Calu3 (cell line): ENCODE results near the gene MUC20. TPM values are rescaled to one million over a fixed set of nuclear protein-coding genes. Genes with fewer than 3 reads are reported as not detected.
"Not testable (repeated sequence)": the region's sequence is repeated elsewhere in the genome, so short reads cannot be mapped to it uniquely, and the experiment has no call there.

ENCODE experiments used
- BruUV-seq: library from RNA; stranded (reverse); fragments of 400-500 nt; replicated peaks from 2 replicates; lab custom pipeline; 2021; lab: Mats Ljungman, UMichigan
- CTCF ChIA-PET: fragments of 300-600 bp; sonication (Branson Sonifier 250); formaldehyde crosslinking; loops from one replicate; lab custom pipeline; 2022; ENCODE audit warnings: antibody characterized with exemption; lab: Charles Lee
- DNase-seq: peaks from one replicate; pipeline ENCODE4 v3.0.0; 2022
- H3K27ac Mint-ChIP-seq: one replicate; pipeline ENCODE4 v1.8.0; 2022; ENCODE audit warnings: mixed read lengths; ENCODE audit not compliant: unreplicated experiment
- H3K27me3 Mint-ChIP-seq: one replicate; pipeline ENCODE4 v1.8.0; 2022; ENCODE audit warnings: mixed read lengths; ENCODE audit not compliant: unreplicated experiment
- H3K36me3 Mint-ChIP-seq: one replicate; pipeline ENCODE4 v1.8.0; 2022; ENCODE audit warnings: mild to moderate bottlenecking, moderate library complexity, mixed read lengths; ENCODE audit not compliant: insufficient read depth, unreplicated experiment
- H3K4me1 Mint-ChIP-seq: one replicate; pipeline ENCODE4 v1.8.0; 2022; ENCODE audit warnings: mild to moderate bottlenecking, low read depth, mixed read lengths; ENCODE audit not compliant: unreplicated experiment
- H3K4me3 Mint-ChIP-seq: one replicate; pipeline ENCODE4 v1.8.0; 2022; ENCODE audit warnings: mild to moderate bottlenecking, low read depth, moderate library complexity, mixed read lengths; ENCODE audit not compliant: unreplicated experiment
- H3K9me3 Mint-ChIP-seq: one replicate; pipeline ENCODE4 v1.8.0; 2022; ENCODE audit warnings: low read depth, mixed read lengths; ENCODE audit not compliant: unreplicated experiment
- intact Hi-C: fragments of 100-400 bp; cut with micrococcal nuclease; formaldehyde crosslinking; loops from one replicate; pipeline ENCODE4 v1.10.0; 2022; ENCODE audit not compliant: unreplicated experiment
- total RNA-seq: library from RNA; stranded (reverse); gene quantifications from 2 replicates; pipeline ENCODE4 v1.2.3, GENCODE V29; 2022
- TF ChIP-seq, protein P1 (sequence below): fragments of 200-600 bp; IDR thresholded peaks from one replicate; pipeline ENCODE4 v1.8.0; 2022; ENCODE audit warnings: antibody characterized with exemption; ENCODE audit not compliant: unreplicated experiment

MUC20 gene
- total RNA-seq, 1 experiment from 2014 or later, result 83.1 TPM

DNA sequence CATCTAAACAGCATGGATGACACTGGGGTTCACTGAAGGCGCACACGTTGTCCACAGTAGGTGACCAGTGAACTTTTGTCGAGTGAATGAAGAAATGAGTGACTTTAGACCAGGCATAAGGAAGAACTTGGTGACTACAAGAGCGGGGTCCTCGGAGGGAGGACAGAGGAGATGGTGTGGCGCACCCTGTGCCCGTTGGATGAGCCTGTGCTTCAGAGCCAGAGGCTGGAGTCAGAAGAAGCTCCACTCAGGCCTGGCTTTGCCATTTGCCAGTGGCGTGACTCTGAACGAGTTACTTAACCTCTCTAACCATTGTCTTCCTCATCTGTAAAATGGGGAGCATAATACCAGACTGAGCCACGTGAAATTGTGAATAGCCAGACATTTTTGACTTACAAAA, 48.8 kb downstream of the MUC20 start:
- CTCF ChIA-PET, result no interaction called here
- peaks cover 28% of the 10 kb centered on the region for H3K27me3 Mint-ChIP-seq
- no peaks in the 10 kb centered on the region for H3K36me3 Mint-ChIP-seq
- H3K9me3 Mint-ChIP-seq, result peaks cover 2% of the 10 kb centered on the region
- H3K4me3 Mint-ChIP-seq, result no peak overlapping the region
- DNase-seq, result no peak
- BruUV-seq, result no TSS peak
- intact Hi-C loops, result no loop called here
- no peaks in the 10 kb centered on the region for H3K4me1 Mint-ChIP-seq
- H3K27ac Mint-ChIP-seq, result no peak overlapping the region
- TF ChIP-seq, protein P1, sequence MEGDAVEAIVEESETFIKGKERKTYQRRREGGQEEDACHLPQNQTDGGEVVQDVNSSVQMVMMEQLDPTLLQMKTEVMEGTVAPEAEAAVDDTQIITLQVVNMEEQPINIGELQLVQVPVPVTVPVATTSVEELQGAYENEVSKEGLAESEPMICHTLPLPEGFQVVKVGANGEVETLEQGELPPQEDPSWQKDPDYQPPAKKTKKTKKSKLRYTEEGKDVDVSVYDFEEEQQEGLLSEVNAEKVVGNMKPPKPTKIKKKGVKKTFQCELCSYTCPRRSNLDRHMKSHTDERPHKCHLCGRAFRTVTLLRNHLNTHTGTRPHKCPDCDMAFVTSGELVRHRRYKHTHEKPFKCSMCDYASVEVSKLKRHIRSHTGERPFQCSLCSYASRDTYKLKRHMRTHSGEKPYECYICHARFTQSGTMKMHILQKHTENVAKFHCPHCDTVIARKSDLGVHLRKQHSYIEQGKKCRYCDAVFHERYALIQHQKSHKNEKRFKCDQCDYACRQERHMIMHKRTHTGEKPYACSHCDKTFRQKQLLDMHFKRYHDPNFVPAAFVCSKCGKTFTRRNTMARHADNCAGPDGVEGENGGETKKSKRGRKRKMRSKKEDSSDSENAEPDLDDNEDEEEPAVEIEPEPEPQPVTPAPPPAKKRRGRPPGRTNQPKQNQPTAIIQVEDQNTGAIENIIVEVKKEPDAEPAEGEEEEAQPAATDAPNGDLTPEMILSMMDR, result no peak

- Mint-ChIP-seq H3K4me3 (no peak overlapping the region), H3K4me1 (no peaks in the 10 kb centered on the region), H3K27ac (no peak overlapping the region), H3K36me3 (no peaks in the 10 kb centered on the region), H3K27me3 (peaks cover 25% of the 10 kb centered on the region), H3K9me3 (peaks cover 2% of the 10 kb centered on the region)
- intact Hi-C loops, result no loop called here
- no TSS peak for BruUV-seq
- CTCF ChIA-PET, result no interaction called here
- DNase-seq, result no peak
- TF ChIP-seq, protein P1, result no peak
These were observed 49.5 kb downstream of the MUC20 start for GRCh38 chr3:195770081-195770840.

- H3K9me3 Mint-ChIP-seq, CTCF ChIA-PET, H3K36me3 Mint-ChIP-seq, BruUV-seq, intact Hi-C loops, H3K27ac Mint-ChIP-seq, DNase-seq, H3K4me1 Mint-ChIP-seq, H3K4me3 Mint-ChIP-seq: not testable (repeated sequence)
- peaks cover 25% of the 10 kb centered on the region for H3K27me3 Mint-ChIP-seq
These were observed 50.3 kb downstream of the MUC20 start for GRCh38 chr3:195770841-195771645.

DNA sequence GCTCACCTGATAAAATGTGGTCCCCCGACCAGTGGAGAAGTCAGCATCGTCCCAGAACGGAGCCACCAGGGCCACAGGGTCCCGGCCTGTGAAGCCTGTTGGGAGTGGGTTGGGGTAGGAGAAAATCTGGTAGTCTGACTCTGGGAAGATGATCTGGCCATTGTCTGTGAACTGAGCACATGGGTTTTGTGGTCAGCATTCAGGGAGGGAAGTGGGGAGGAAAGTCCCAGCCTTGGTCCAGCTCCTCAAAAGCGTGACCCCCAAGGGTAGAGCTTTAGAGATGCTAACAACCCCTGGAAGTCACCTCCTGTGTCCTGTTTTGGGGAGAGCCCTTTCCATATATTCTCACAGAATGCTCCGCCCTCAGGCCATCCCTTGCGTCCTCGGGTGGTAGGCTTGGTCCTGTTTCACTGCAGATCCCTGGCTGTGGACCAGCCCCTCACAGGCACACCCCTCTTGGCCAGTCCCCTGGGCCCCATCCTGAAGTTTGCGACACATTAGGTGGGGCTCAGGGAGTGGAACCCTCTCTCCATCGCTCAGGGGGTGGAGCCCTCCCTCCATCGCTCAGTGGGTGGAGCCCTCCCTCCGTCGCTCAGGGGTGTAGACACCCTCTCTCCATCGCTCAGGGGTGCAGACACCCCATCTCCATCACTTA, 51.0 kb downstream of the MUC20 start:
- H3K27ac Mint-ChIP-seq, result no peak overlapping the region
- no TSS peak for BruUV-seq
- H3K9me3 Mint-ChIP-seq, result peaks cover 2% of the 10 kb centered on the region
- TF ChIP-seq, protein P1, result no peak
- H3K4me1 Mint-ChIP-seq, result no peaks in the 10 kb centered on the region
- no peak for DNase-seq
- H3K4me3 Mint-ChIP-seq, result no peak overlapping the region
- CTCF ChIA-PET, result no interaction called here
- intact Hi-C loops, result no loop called here
- peaks cover 25% of the 10 kb centered on the region for H3K27me3 Mint-ChIP-seq
- no peaks in the 10 kb centered on the region for H3K36me3 Mint-ChIP-seq
